Suprapubic skin (tissue), 4 donors: ENCODE measurements around the gene CADM2. TPM values are rescaled to one million over a fixed set of nuclear protein-coding genes. Genes with fewer than 3 reads are reported as not detected.

Source experiments
- DNase-seq, 2 donors: peaks; one replicate each; pipeline ENCODE4 v3.0.0-alpha.2; 2019; ENCODE audit warnings: low spot score in 2 of 2
- H3K27ac ChIP-seq: fragments of 200-600 bp; sonication (generic); one replicate; pipeline ENCODE4 v1.5.1; 2019
- H3K27me3 ChIP-seq: fragments of 200-600 bp; sonication (generic); one replicate; pipeline ENCODE4 v1.5.1; 2019
- H3K36me3 ChIP-seq: fragments of 200-600 bp; sonication (generic); one replicate; pipeline ENCODE4 v1.5.1; 2019
- H3K4me1 ChIP-seq: fragments of 200-600 bp; sonication (generic); one replicate; pipeline ENCODE4 v1.5.1; 2019
- H3K4me3 ChIP-seq: fragments of 200-600 bp; sonication (generic); one replicate; pipeline ENCODE4 v1.5.1; 2019; ENCODE audit warnings: mild to moderate bottlenecking
- H3K9me3 ChIP-seq: fragments of 200-600 bp; sonication (generic); one replicate; pipeline ENCODE4 v1.5.1; 2019
- CTCF ChIP-seq, 2 donors: fragments of 200-600 bp in 1 of 2; fragments of 450-650 bp in 1 of 2; sonication (generic) in 1 of 2; IDR thresholded peaks; one replicate each; pipeline ENCODE4 v1.5.1; 2016 to 2019; ENCODE audit warnings: antibody characterized with exemption in 2 of 2, mild to moderate bottlenecking in 1 of 2, moderate library complexity in 1 of 2
- EP300 ChIP-seq: sonication (generic); formaldehyde crosslinking; IDR thresholded peaks from one replicate; pipeline ENCODE4 v1.6.1; 2017; ENCODE audit warnings: antibody characterized with exemption
- POLR2A ChIP-seq, 2 donors: fragments of 450-650 bp; IDR thresholded peaks; one replicate each; pipeline ENCODE4 v1.6.1; 2017; ENCODE audit warnings: antibody characterized with exemption in 2 of 2, mild to moderate bottlenecking in 2 of 2, moderate library complexity in 2 of 2
- POLR2AphosphoS5 ChIP-seq, 3 donors: sonication (generic); formaldehyde crosslinking; IDR thresholded peaks; one replicate each; pipeline ENCODE4 v1.6.1; 2017; ENCODE audit warnings: antibody characterized with exemption in 3 of 3
- WGBS: methylation state at CpG from one replicate; pipeline ENCODE4 v1.1.5; 2018; 5-methylcytosine and 5-hydroxymethylcytosine counted together
- total RNA-seq, 4 donors: library from RNA; depleted of rRNA; stranded (reverse); fragments of >200 nt; gene quantifications; one replicate each; pipeline ENCODE4 v1.1.0, GENCODE V29; 2016

CADM2 gene
- total RNA-seq, 4 donors from 2014 or later = 0.68 to 2.8 (median 1.4) TPM

GRCh38 chr3:85737846-85738245 lies 779.1 kb downstream of the CADM2 start:
- H3K4me1 ChIP-seq = no peaks in the 10 kb centered on the region
- WGBS = 62% methylated on average over 3 of the region's 3 CpGs

DNA sequence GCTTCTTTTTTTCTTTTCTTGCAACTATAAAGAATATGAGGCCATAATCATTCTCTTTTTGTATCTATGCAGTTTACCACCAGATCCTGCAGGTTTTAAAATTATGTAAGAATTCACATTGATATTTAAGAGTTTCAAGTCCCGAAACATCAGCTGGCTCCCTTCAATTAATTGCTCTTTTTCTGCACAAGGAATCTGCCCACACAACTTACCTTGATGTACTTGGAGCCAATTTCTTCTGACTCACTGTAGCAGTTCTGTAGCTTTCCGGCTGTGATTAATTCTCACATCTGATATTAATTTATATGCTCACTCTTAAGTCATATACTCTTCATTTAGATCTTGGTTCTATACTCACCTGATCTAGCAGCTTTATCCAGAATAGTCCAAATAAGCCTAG lies 781.8 kb downstream of the CADM2 start:
- no peaks in the 10 kb centered on the region for H3K4me1 ChIP-seq
- TF ChIP-seq EP300 (no peak), POLR2AphosphoS5 (IDR thresholded peaks at IDR 0.05) (no peak), CTCF (IDR thresholded peaks at IDR 0.05) (no peak), POLR2A (IDR thresholded peaks at IDR 0.05) (no peak)
- DNase-seq = no peak
- no peaks in the 10 kb centered on the region for H3K9me3 ChIP-seq
- no peak overlapping the region for H3K4me3 ChIP-seq
- no peak overlapping the region for H3K27ac ChIP-seq
- 48% methylated on average over 2 of the region's 2 CpGs for whole genome bisulfite sequencing
- H3K27me3 ChIP-seq = no peaks in the 10 kb centered on the region
- no peaks in the 10 kb centered on the region for H3K36me3 ChIP-seq

More at GRCh38 chr3:85737846-85738245, 779.1 kb downstream of the CADM2 start:
- Histone ChIP-seq H3K9me3 (no peaks in the 10 kb centered on the region), H3K36me3 (no peaks in the 10 kb centered on the region), H3K4me3 (no peak overlapping the region), H3K27ac (no peak overlapping the region), H3K27me3 (no peaks in the 10 kb centered on the region)
- TF ChIP-seq CTCF (IDR thresholded peaks at IDR 0.05) = no peak
- DNase-seq = no peak

DNA sequence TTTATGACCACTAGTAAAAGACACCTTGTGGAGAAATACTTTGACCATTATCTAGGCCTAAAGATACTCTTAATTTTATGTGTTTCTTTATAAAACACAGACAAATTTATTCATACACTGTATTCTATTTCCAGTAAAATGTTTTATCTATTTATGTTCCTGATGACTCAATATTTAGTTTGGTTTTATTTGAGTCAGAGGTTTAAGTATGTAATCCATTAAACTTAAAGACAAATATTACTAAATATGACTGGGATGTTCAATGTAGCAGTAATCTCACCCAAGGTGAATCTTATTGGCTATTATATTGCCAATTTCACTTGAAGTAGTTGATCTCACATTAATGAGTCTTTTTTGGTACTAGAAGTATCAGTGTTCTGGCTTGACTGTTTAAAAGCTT lies 799.7 kb downstream of the CADM2 start:
- H3K36me3 ChIP-seq = no peaks in the 10 kb centered on the region
- H3K27me3 ChIP-seq = no peaks in the 10 kb centered on the region

DNA sequence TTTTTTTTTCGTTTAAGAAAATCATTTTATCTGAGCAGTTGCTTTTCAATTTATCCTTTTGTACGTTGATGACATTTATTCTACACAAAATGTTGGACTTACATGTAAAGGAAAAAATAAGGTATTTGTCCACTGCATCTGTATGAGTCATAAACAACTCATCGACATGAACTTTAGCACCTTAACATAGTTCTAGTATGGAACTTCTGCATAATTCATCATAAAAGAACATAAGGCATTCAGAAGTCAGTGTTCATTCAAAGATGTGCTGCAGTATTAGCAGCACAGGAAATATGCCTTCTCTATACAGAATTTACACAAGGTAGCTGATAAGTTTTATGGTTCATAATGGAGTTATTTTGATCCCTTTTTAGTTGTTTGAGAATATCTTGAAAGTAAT lies 801.6 kb downstream of the CADM2 start:
- Histone ChIP-seq H3K4me3 (no peak overlapping the region), H3K4me1 (no peaks in the 10 kb centered on the region), H3K27ac (no peak overlapping the region), H3K27me3 (no peaks in the 10 kb centered on the region), H3K36me3 (no peaks in the 10 kb centered on the region), H3K9me3 (no peaks in the 10 kb centered on the region)
- 80% methylated on average over 3 of the region's 3 CpGs for WGBS
- TF ChIP-seq POLR2AphosphoS5 (IDR thresholded peaks at IDR 0.05) (no peak), EP300 (no peak), CTCF (IDR thresholded peaks at IDR 0.05) (no peak), POLR2A (IDR thresholded peaks at IDR 0.05) (no peak)
- no peak for DNase-seq

More for the DNA sequence above, 799.7 kb downstream of the CADM2 start:
- no peak for TF ChIP-seq POLR2A (IDR thresholded peaks at IDR 0.05)
- TF ChIP-seq POLR2AphosphoS5 (IDR thresholded peaks at IDR 0.05) = no peak
- TF ChIP-seq CTCF (IDR thresholded peaks at IDR 0.05) = no peak
- TF ChIP-seq EP300 = no peak
- no peak for DNase-seq
- no peak overlapping the region for H3K4me3 ChIP-seq
- H3K9me3 ChIP-seq = no peaks in the 10 kb centered on the region
- no peak overlapping the region for H3K27ac ChIP-seq
- no peaks in the 10 kb centered on the region for H3K4me1 ChIP-seq

GRCh38 chr3:85780806-85781205 lies 822.0 kb downstream of the CADM2 start:
- Histone ChIP-seq H3K9me3 (no peaks in the 10 kb centered on the region), H3K36me3 (no peaks in the 10 kb centered on the region), H3K27me3 (no peaks in the 10 kb centered on the region), H3K27ac (no peak overlapping the region), H3K4me1 (no peaks in the 10 kb centered on the region), H3K4me3 (no peak overlapping the region)
- TF ChIP-seq POLR2A (IDR thresholded peaks at IDR 0.05) (no peak), POLR2AphosphoS5 (IDR thresholded peaks at IDR 0.05) (no peak), CTCF (IDR thresholded peaks at IDR 0.05) (no peak), EP300 (no peak)
- 80% methylated on average over 4 of the region's 4 CpGs for WGBS
- DNase-seq = no peak
